K562 (cell line): ENCODE data around the gene DOCK3. TPM values are rescaled to one million over a fixed set of nuclear protein-coding genes. Genes with fewer than 3 reads are reported as not detected.

Source experiments
- ATAC-seq: fragments of 200-7000 bp; cut with Tn5 transposase; 3 replicates; pipeline ENCODE4 v1.9.1; 2020; ENCODE audit warnings: moderate library complexity
- BruUV-seq: library from RNA; stranded (reverse); fragments of 400-500 nt; replicated peaks from 2 replicates; lab custom pipeline; 2021; lab: Mats Ljungman, UMichigan
- CTCF ChIA-PET: fragments of 300-600 bp; formaldehyde crosslinking; extraction: SDS; loops from one replicate; lab custom pipeline; 2021; ENCODE audit warnings: low intra/inter-chr PET ratio; lab: Yijun Ruan, JAX
- POLR2A ChIA-PET: fragments of 300-600, 350-650 bp; sonication (Branson Sonifier 250); formaldehyde crosslinking; extraction: SDS; loops from one replicate; lab custom pipeline; 2021; ENCODE audit warnings: antibody characterized with exemption, inconsistent platforms; lab: Yijun Ruan, JAX
- DNase-seq, 4 experiments: peaks; one replicate each; pipeline versions ENCODE4 v3.0.0 to v3.0.0-alpha.2; 2011 to 2018; ENCODE audit warnings: low spot score in 3 of 4, mixed read lengths in 3 of 4; ENCODE audit errors: extremely low read depth in 1 of 4
- FAIRE-seq: peaks from 2 replicates; lab custom pipeline; 2011; peaks lifted over from hg19 to GRCh38; lab: Jason Lieb, UNC
- H2AFZ ChIP-seq: 2 replicates; pipeline ENCODE4 v1.6.0; 2011; ENCODE audit warnings: low read depth, low read length, control low read depth, inconsistent platforms
- H3K27ac ChIP-seq: fragments of 200-600 bp; 3 replicates; pipeline ENCODE4 v1.8.0; 2011; ENCODE audit warnings: low read depth, mild to moderate bottlenecking, control low read depth, inconsistent platforms, low read length, moderate library complexity, mixed read lengths; ENCODE audit errors: extremely low read depth
- H3K27me3 ChIP-seq, 2 experiments: fragments of 300-600 bp in 1 of 2; 2 replicates in 1 of 2; 3 replicates in 1 of 2; pipeline versions ENCODE4 v1.6.0 to v1.8.0; 2011; ENCODE audit warnings: inconsistent platforms in 2 of 2, low read length in 2 of 2, mild to moderate bottlenecking in 1 of 2, mixed read lengths in 1 of 2, moderate library complexity in 1 of 2; ENCODE audit not compliant: control insufficient read depth in 2 of 2, insufficient read depth in 2 of 2
- H3K36me3 ChIP-seq: fragments of 300-600 bp; 3 replicates; pipeline ENCODE4 v1.8.0; 2011; ENCODE audit warnings: mild to moderate bottlenecking, low read length, inconsistent platforms; ENCODE audit not compliant: control insufficient read depth, insufficient read depth
- H3K4me1 ChIP-seq, 2 experiments: fragments of 200-600 bp in 1 of 2; replicated peaks in 1 of 2; 2 replicates in 1 of 2; 3 replicates in 1 of 2; pipeline versions ENCODE4 v1.5.1 to v1.8.0; 2011; ENCODE audit warnings: inconsistent platforms in 2 of 2, low read length in 2 of 2, mild to moderate bottlenecking in 1 of 2, mixed read lengths in 1 of 2, moderate library complexity in 1 of 2; ENCODE audit not compliant: control insufficient read depth in 2 of 2, insufficient read depth in 2 of 2
- H3K4me2 ChIP-seq: 2 replicates; pipeline ENCODE4 v1.6.1; 2011; ENCODE audit warnings: low read length, control low read depth, inconsistent platforms, mixed read lengths; ENCODE audit not compliant: insufficient read depth
- H3K4me3 ChIP-seq: fragments of 200-600 bp; sonication (generic), shearing (Covaris generic); 2 replicates; pipeline ENCODE4 v1.5.1; 2016; ENCODE audit warnings: control low read depth, inconsistent platforms
- H3K79me2 ChIP-seq: fragments of 200-600 bp; 3 replicates; pipeline ENCODE4 v1.8.0; 2011; ENCODE audit warnings: low read length, inconsistent platforms; ENCODE audit not compliant: control insufficient read depth, insufficient read depth
- H3K9ac ChIP-seq, 2 experiments: 2 replicates each; pipeline versions ENCODE4 v1.6.0 to v1.6.1; 2011; ENCODE audit warnings: low read depth in 2 of 2, low read length in 2 of 2, control low read depth in 1 of 2, inconsistent platforms in 1 of 2, mild to moderate bottlenecking in 1 of 2, mixed read lengths in 1 of 2; ENCODE audit not compliant: insufficient read depth in 1 of 2
- H3K9me1 ChIP-seq: one replicate; pipeline ENCODE4 v1.6.0; 2011; ENCODE audit warnings: inconsistent platforms, mild to moderate bottlenecking, low read length, moderate library complexity; ENCODE audit not compliant: control insufficient read depth, insufficient read depth
- H3K9me3 ChIP-seq: replicated peaks from 2 replicates; pipeline ENCODE4 v1.5.1; 2011; ENCODE audit warnings: low read depth, low read length, inconsistent platforms; ENCODE audit not compliant: control insufficient read depth, insufficient read depth
- H4K20me1 ChIP-seq: replicated peaks from 2 replicates; pipeline ENCODE4 v1.6.1; 2011; ENCODE audit warnings: low read length, inconsistent platforms, mixed read lengths; ENCODE audit not compliant: control insufficient read depth, insufficient read depth
- ARID1B ChIP-seq: fragments of 450-650 bp; IDR thresholded peaks from 2 replicates; pipeline ENCODE4 v1.6.1; 2016; ENCODE audit warnings: antibody characterized with exemption, mild to moderate bottlenecking, inconsistent platforms
- CSDE1 ChIP-seq, 2 experiments: fragments of 450-650 bp; IDR thresholded peaks; 2 replicates each; pipeline ENCODE4 v1.6.1; 2016; ENCODE audit warnings: mild to moderate bottlenecking in 1 of 2
- ELF1 ChIP-seq: fragments of 200-800 bp; sonication (Bioruptor generic); IDR thresholded peaks from 2 replicates; pipeline ENCODE4 v1.6.1; 2016; ENCODE audit warnings: missing genetic modification characterization, missing compliant biosample characterization
- JUND ChIP-seq, 2 experiments: IDR thresholded peaks; 2 replicates in 1 of 2; 3 replicates in 1 of 2; pipeline ENCODE4 v1.6.1; 2011; ENCODE audit warnings: borderline replicate concordance in 2 of 2, low read depth in 2 of 2, low read length in 2 of 2, improper control_type of control experiment in 1 of 2, missing biosample characterization in 1 of 2, missing genetic modification characterization in 1 of 2, missing genetic modification reagents in 1 of 2
- MNT ChIP-seq, 2 experiments: fragments of 450-650 bp; conservative IDR thresholded peaks; 2 replicates each; pipeline ENCODE4 v1.6.1; 2017; ENCODE audit warnings: mild to moderate bottlenecking in 2 of 2, moderate library complexity in 2 of 2
- NBN ChIP-seq: fragments of 450-650 bp; IDR thresholded peaks from 2 replicates; pipeline ENCODE4 v1.6.1; 2016; ENCODE audit warnings: low read depth, mild to moderate bottlenecking
- PATZ1 ChIP-seq: fragments of 250-450 bp; sonication (Bioruptor Pico); IDR thresholded peaks from 2 replicates; pipeline ENCODE4 v1.5.0; 2020; ENCODE audit warnings: mild to moderate bottlenecking, borderline replicate concordance
- PRDM10 ChIP-seq: fragments of 450-650 bp; IDR thresholded peaks from 2 replicates; pipeline ENCODE4 v1.6.1; 2018; ENCODE audit not compliant: partially characterized antibody
- ZC3H11A ChIP-seq: IDR thresholded peaks from 2 replicates; pipeline ENCODE4 v1.6.1; 2012; ENCODE audit warnings: low read depth, low read length, improper control_type of control experiment
- ZNF212 ChIP-seq: fragments of 450-650 bp; formaldehyde crosslinking; IDR thresholded peaks from 2 replicates; pipeline ENCODE4 v1.4.0; 2020; ENCODE audit warnings: mild to moderate bottlenecking
- ZNF766 ChIP-seq: fragments of 200-800 bp; sonication (Bioruptor generic); conservative IDR thresholded peaks from 2 replicates; pipeline ENCODE4 v1.6.1; 2016; ENCODE audit warnings: missing genetic modification characterization, missing compliant biosample characterization
- WGBS: fragments of 100-300 bp; shearing (Covaris generic); methylation state at CpG from one replicate; pipeline ENCODE4 v1.1.6; 2016; ENCODE audit warnings: low coverage, mixed read lengths; ENCODE audit not compliant: insufficient coverage; ENCODE audit errors: missing lambda C conversion rate; 5-methylcytosine and 5-hydroxymethylcytosine counted together
- in situ Hi-C: fragments of 300-500 bp; cut with MboI; formaldehyde crosslinking; loops from 4 replicates; pipeline ENCODE4 v1.15.0; 2018; ENCODE audit warnings: inconsistent platforms, mixed read lengths
- intact Hi-C: fragments of 100-400 bp; cut with micrococcal nuclease; formaldehyde crosslinking; loops from 2 replicates; pipeline ENCODE4 v1.14.2; 2022
- polyA plus RNA-seq, 8 experiments: library from polyadenylated mRNA; depleted of rRNA in 4 of 8; stranded (reverse) in 5 of 8; unstranded in 3 of 8; fragments of >200 nt; fragmentation: Nextera tagmentation in 2 of 8; fragmentation: Illumina TruSeq in 1 of 8; extraction: Ambion mirVana in 2 of 8; extraction: Trizol in 1 of 8; gene quantifications; 2 replicates each; pipeline versions ENCODE4 v1.2.1 to v1.2.3, GENCODE V29; 2011 to 2014; ENCODE audit warnings: inconsistent platforms in 1 of 8, missing spikeins in 1 of 8
- total RNA-seq, 7 experiments: library from RNA; depleted of rRNA in 6 of 7; stranded (reverse); fragments of >200 nt in 6 of 7; fragmentation: Illumina TruSeq in 2 of 7; extraction: Trizol in 2 of 7; gene quantifications; 2 replicates each; pipeline versions ENCODE4 v1.2.1 to v1.2.3, GENCODE V29; 2011 to 2021; ENCODE audit warnings: low replicate concordance in 1 of 7
- TF ChIP-seq, protein P1 (sequence below): fragments of 450-650 bp; IDR thresholded peaks from 2 replicates; pipeline ENCODE4 v1.6.1; 2016; ENCODE audit warnings: missing biosample characterization, missing genetic modification characterization

Gene DOCK3
- total and polyA plus RNA-seq, 9 of the 15 experiments (the other 6 are each of a cell fraction or from before 2014, with no cell fraction given): under 0.01 to 0.03 (median 0.01) TPM; not detected in 4

DNA sequence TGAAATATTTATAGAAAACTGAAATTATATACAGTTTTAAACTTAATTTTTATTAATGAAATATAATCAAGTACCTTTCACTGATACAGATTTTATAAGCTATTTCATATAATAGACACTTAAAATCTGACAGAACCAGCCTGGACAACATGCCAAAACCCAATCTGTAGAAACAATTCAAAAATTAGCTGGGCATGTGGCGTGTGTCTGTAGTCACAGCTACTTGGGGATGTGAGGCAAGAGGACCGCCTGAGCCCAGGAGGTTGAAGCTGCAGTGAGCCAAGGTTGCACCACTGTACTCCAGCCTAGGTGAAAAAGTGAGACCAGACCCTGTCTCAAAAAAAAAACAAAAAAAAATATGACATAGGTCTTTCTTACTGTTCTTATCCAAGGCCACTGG, 472.1 kb downstream of the DOCK3 start:
- intact Hi-C loops: no loop called here
- POLR2A ChIA-PET: no interaction called here
- Histone ChIP-seq H3K27ac (no peak overlapping the region), H3K9me1 (no peaks in the 10 kb centered on the region), H3K36me3 (no peaks in the 10 kb centered on the region)
- no peak for DNase-seq
- WGBS: 6% methylated on average over 2 of the region's 2 CpGs
- TF ChIP-seq CSDE1 (IDR thresholded peaks at IDR 0.05): no peak
- TF ChIP-seq ZNF212: no peak
- no peak for TF ChIP-seq PRDM10
- TF ChIP-seq ZC3H11A: no peak
- TF ChIP-seq NBN: no peak
- no peak for TF ChIP-seq ELF1 (tag)
- TF ChIP-seq PATZ1 (CRISPR knock-in tag): no peak
- TF ChIP-seq, protein P1, sequence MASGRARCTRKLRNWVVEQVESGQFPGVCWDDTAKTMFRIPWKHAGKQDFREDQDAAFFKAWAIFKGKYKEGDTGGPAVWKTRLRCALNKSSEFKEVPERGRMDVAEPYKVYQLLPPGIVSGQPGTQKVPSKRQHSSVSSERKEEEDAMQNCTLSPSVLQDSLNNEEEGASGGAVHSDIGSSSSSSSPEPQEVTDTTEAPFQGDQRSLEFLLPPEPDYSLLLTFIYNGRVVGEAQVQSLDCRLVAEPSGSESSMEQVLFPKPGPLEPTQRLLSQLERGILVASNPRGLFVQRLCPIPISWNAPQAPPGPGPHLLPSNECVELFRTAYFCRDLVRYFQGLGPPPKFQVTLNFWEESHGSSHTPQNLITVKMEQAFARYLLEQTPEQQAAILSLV (tag): no peak
- TF ChIP-seq MNT (conservative IDR thresholded peaks at IDR 0.05): no peak
- no peak for TF ChIP-seq ARID1B
- no peak for TF ChIP-seq ZNF766 (CRISPR knock-in tag)
- TF ChIP-seq JUND (IDR thresholded peaks at IDR 0.05; ENCODE audit: borderline replicate concordance, low read depth, low read length): no peak
- TF ChIP-seq JUND (tag; IDR thresholded peaks at IDR 0.05; ENCODE audit: borderline replicate concordance, low read depth, low read length): no peak
- TF ChIP-seq, all 486 proteins: peak for 0
- no peaks in the 10 kb centered on the region for H3K27me3 ChIP-seq
- H3K4me3 ChIP-seq: no peak overlapping the region
- H3K4me2 ChIP-seq: no peak overlapping the region
- no peak for FAIRE-seq
- no peaks in the 10 kb centered on the region for H3K9me3 ChIP-seq
- no peaks in the 10 kb centered on the region for H4K20me1 ChIP-seq
- no peaks in the 10 kb centered on the region for H3K79me2 ChIP-seq
- in situ Hi-C loops: no loop called here
- CTCF ChIA-PET: no interaction called here
- no peak overlapping the region for H3K9ac ChIP-seq
- H3K4me1 ChIP-seq: no peaks in the 10 kb centered on the region
- BruUV-seq: no TSS peak
- no peak overlapping the region for H2AFZ ChIP-seq
- ATAC-seq: no peak
